Vagina (tissue), 2 donors: Measurements from ENCODE around the gene BPI. TPM values are rescaled to one million over a fixed set of nuclear protein-coding genes. Genes with fewer than 3 reads are reported as not detected.
"Not testable (repeated sequence)": the region's sequence is repeated elsewhere in the genome, so short reads cannot be mapped to it uniquely, and the experiment has no call there.

Experiments used
- DNase-seq, 2 donors: peaks; one replicate each; pipeline ENCODE4 v3.0.0-alpha.2; 2017; ENCODE audit errors: extremely low spot score in 2 of 2
- H3K27ac ChIP-seq: fragments of 200-600 bp; sonication (generic); one replicate; pipeline ENCODE4 v1.5.1; 2019
- H3K27me3 ChIP-seq: fragments of 200-600 bp; sonication (generic); one replicate; pipeline ENCODE4 v1.5.1; 2019
- H3K36me3 ChIP-seq, 2 donors: fragments of 200-600 bp; sonication (generic); one replicate each; pipeline ENCODE4 v1.5.1; 2017 to 2019
- H3K4me1 ChIP-seq: fragments of 200-600 bp; sonication (generic); one replicate; pipeline ENCODE4 v1.5.1; 2019
- H3K4me3 ChIP-seq, 2 donors: fragments of 200-600 bp; sonication (generic); 1 replicate in 1 of 2; 2 replicates in 1 of 2; pipeline ENCODE4 v1.5.1; 2016 to 2019
- H3K9me3 ChIP-seq: fragments of 200-600 bp; sonication (generic); one replicate; pipeline ENCODE4 v1.5.1; 2019
- POLR2A ChIP-seq, 2 donors: fragments of 450-650 bp; IDR thresholded peaks; one replicate each; pipeline ENCODE4 v1.6.1; 2017; ENCODE audit warnings: antibody characterized with exemption in 2 of 2, mild to moderate bottlenecking in 2 of 2, moderate library complexity in 2 of 2
- POLR2AphosphoS5 ChIP-seq, 2 donors: sonication (generic); formaldehyde crosslinking; IDR thresholded peaks; one replicate each; pipeline ENCODE4 v1.9.0; 2017; ENCODE audit warnings: antibody characterized with exemption in 2 of 2, mild to moderate bottlenecking in 2 of 2, low read depth in 1 of 2; ENCODE audit not compliant: insufficient read depth in 1 of 2
- intact Hi-C: fragments of 100-400 bp; cut with DNase I; formaldehyde crosslinking; loops from one replicate; pipeline ENCODE4 v1.15.1; 2023
- total RNA-seq: library from RNA; depleted of rRNA; stranded (reverse); fragments of >200 nt; gene quantifications from one replicate; pipeline ENCODE4 v1.2.3, GENCODE V29; 2016
- TF ChIP-seq, protein P1 (sequence below), 3 experiments: fragments of 450-650 bp in 2 of 3; fragments of 200-600 bp in 1 of 3; sonication (generic) in 1 of 3; IDR thresholded peaks; one replicate each; pipeline ENCODE4 v1.5.1; 2017 to 2019; ENCODE audit warnings: antibody characterized with exemption in 3 of 3, mild to moderate bottlenecking in 2 of 3, moderate library complexity in 2 of 3

The BPI gene
- total RNA-seq, 1 donor from 2014 or later, result not detected

- intact Hi-C loops, result no loop called here
- DNase-seq, result no peak
- no peaks in the 10 kb centered on the region for H3K27me3 ChIP-seq
These were observed 4.1 kb downstream of the BPI start for GRCh38 chr20:38308047-38308438.

GRCh38 chr20:38308447-38308846, 4.5 kb downstream of the BPI start:
- H3K9me3 ChIP-seq, result no peaks in the 10 kb centered on the region
- TF ChIP-seq, protein P1, sequence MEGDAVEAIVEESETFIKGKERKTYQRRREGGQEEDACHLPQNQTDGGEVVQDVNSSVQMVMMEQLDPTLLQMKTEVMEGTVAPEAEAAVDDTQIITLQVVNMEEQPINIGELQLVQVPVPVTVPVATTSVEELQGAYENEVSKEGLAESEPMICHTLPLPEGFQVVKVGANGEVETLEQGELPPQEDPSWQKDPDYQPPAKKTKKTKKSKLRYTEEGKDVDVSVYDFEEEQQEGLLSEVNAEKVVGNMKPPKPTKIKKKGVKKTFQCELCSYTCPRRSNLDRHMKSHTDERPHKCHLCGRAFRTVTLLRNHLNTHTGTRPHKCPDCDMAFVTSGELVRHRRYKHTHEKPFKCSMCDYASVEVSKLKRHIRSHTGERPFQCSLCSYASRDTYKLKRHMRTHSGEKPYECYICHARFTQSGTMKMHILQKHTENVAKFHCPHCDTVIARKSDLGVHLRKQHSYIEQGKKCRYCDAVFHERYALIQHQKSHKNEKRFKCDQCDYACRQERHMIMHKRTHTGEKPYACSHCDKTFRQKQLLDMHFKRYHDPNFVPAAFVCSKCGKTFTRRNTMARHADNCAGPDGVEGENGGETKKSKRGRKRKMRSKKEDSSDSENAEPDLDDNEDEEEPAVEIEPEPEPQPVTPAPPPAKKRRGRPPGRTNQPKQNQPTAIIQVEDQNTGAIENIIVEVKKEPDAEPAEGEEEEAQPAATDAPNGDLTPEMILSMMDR (IDR thresholded peaks at IDR 0.05), result no peak
- TF ChIP-seq POLR2A (IDR thresholded peaks at IDR 0.05) (no peak), POLR2AphosphoS5 (IDR thresholded peaks at IDR 0.05; ENCODE audit: insufficient read depth in 1 of 2, low read depth in 1 of 2) (no peak)
- intact Hi-C loops, result no loop called here
- no peak overlapping the region for H3K27ac ChIP-seq
- H3K27me3 ChIP-seq, result no peaks in the 10 kb centered on the region
- H3K4me1 ChIP-seq, result no peaks in the 10 kb centered on the region
- H3K36me3 ChIP-seq, result no peaks in the 10 kb centered on the region
- no peak overlapping the region for H3K4me3 ChIP-seq
- DNase-seq, result no peak

More at GRCh38 chr20:38308047-38308438, 4.1 kb downstream of the BPI start:
- Histone ChIP-seq H3K4me3 (no peak overlapping the region), H3K9me3 (no peaks in the 10 kb centered on the region), H3K27ac (no peak overlapping the region), H3K4me1 (no peaks in the 10 kb centered on the region), H3K36me3 (no peaks in the 10 kb centered on the region)
- TF ChIP-seq, protein P1 (IDR thresholded peaks at IDR 0.05), result no peak
- TF ChIP-seq POLR2A (IDR thresholded peaks at IDR 0.05) (no peak), POLR2AphosphoS5 (IDR thresholded peaks at IDR 0.05; ENCODE audit: insufficient read depth in 1 of 2, low read depth in 1 of 2) (no peak)

- TF ChIP-seq, protein P1 (IDR thresholded peaks at IDR 0.05), result no peak
- no peak for TF ChIP-seq POLR2AphosphoS5 (IDR thresholded peaks at IDR 0.05; ENCODE audit: insufficient read depth in 1 of 2, low read depth in 1 of 2)
- TF ChIP-seq POLR2A (IDR thresholded peaks at IDR 0.05), result no peak
- no peaks in the 10 kb centered on the region for H3K4me1 ChIP-seq
- no peaks in the 10 kb centered on the region for H3K9me3 ChIP-seq
- DNase-seq, result no peak
- H3K36me3 ChIP-seq, result no peaks in the 10 kb centered on the region
- H3K27me3 ChIP-seq, result no peaks in the 10 kb centered on the region
- no peak overlapping the region for H3K4me3 ChIP-seq
- intact Hi-C loops, result no loop called here
- H3K27ac ChIP-seq, result no peak overlapping the region
These were observed 7.1 kb downstream of the BPI start for GRCh38 chr20:38311091-38311490.

DNA sequence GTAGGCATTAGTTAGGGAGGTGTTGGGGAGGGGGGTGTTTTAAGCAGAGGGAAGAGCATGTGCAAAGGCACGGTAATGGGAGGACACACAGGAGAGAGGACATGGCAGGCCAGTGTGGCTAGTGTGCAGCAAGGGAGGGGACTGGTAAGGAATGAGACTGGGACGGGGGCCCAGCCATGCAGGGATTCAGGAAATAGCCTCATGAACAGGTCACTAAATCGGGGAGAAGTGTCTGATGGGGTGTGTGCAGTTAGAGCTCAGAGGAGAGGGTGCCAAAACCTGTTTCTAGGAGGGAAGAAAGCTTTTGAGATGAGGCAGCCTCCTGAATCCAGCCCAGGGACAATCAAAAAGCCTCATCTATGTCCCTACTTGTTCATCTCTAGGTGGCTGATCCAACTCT, 7.5 kb downstream of the BPI start:
- Histone ChIP-seq H3K27ac (no peak overlapping the region), H3K4me1 (no peaks in the 10 kb centered on the region), H3K4me3 (no peak overlapping the region), H3K27me3 (no peaks in the 10 kb centered on the region), H3K36me3 (no peaks in the 10 kb centered on the region), H3K9me3 (no peaks in the 10 kb centered on the region)
- DNase-seq, result no peak
- intact Hi-C loops, result no loop called here
- TF ChIP-seq, protein P1 (IDR thresholded peaks at IDR 0.05), result no peak
- TF ChIP-seq POLR2AphosphoS5 (IDR thresholded peaks at IDR 0.05; ENCODE audit: insufficient read depth in 1 of 2, low read depth in 1 of 2), result no peak
- TF ChIP-seq POLR2A (IDR thresholded peaks at IDR 0.05), result no peak

DNA sequence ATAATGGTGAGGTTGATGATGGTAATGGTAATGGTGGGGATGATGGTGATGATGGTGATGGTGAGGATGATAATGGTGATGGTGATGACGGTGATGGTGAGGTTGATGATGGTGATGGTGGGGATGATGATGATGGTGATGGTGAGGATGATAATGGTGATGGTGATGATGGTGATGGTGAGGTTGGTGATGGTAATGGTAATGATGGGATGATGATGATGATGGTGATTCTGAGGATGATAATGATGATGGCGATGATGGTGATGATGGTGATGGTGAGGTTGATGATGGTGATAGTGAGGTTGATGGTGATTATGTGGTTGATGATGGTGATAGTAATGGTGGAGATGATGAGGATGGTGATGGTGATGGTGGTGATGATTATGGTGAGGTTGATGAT, 9.7 kb downstream of the BPI start:
- H3K9me3 ChIP-seq, result no peaks in the 10 kb centered on the region
- intact Hi-C loops, result no loop called here
- H3K27ac ChIP-seq, result no peak overlapping the region
- H3K27me3 ChIP-seq, result no peaks in the 10 kb centered on the region
- no peak for TF ChIP-seq POLR2A (IDR thresholded peaks at IDR 0.05)
- TF ChIP-seq, protein P1 (IDR thresholded peaks at IDR 0.05), result no peak
- TF ChIP-seq POLR2AphosphoS5 (IDR thresholded peaks at IDR 0.05; ENCODE audit: insufficient read depth in 1 of 2, low read depth in 1 of 2), result no peak
- no peak overlapping the region for H3K4me3 ChIP-seq
- no peaks in the 10 kb centered on the region for H3K36me3 ChIP-seq
- no peaks in the 10 kb centered on the region for H3K4me1 ChIP-seq
- no peak for DNase-seq

DNA sequence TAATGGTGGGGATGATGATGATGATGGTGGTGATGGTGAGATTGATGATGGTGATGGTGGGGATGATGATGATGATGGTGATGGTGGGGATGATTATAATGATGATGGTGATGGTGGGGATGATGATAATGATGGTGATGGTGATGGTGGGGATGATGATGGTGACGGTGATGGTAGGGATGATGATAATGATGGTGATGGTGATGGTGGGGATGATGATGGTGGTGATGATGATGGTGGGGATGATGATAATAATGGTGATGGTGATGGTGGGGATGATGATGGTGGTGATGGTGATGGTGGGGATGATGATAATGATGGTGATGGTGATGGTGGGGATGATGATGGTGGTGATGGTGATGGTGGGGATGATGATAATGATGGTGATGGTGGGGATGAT, 10.4 kb downstream of the BPI start:
- intact Hi-C loops, DNase-seq: not testable (repeated sequence)

More for the DNA sequence above, 10.4 kb downstream of the BPI start:
- H3K36me3 ChIP-seq, H3K27ac ChIP-seq, H3K27me3 ChIP-seq, H3K4me3 ChIP-seq, H3K9me3 ChIP-seq, H3K4me1 ChIP-seq: not testable (repeated sequence)
